ENCODE results near the gene OSBPL2.

GRCh38 chr20:62313460-62314338, 75.4 kb downstream of the OSBPL2 start:
- no peak for TF ChIP-seq CTCF (IDR thresholded peaks at IDR 0.05 in 2 of 3, conservative IDR thresholded peaks at IDR 0.05 in 1 of 3; ENCODE audit: insufficient read depth in 2 of 3, low read depth in 1 of 3, low read length in 3 of 3)
- TF ChIP-seq TBP (optimal IDR thresholded peaks at IDR 0.05; ENCODE audit: low read depth, low read length): no peak
- no peak for TF ChIP-seq ZNF384 (IDR thresholded peaks at IDR 0.05; ENCODE audit: low read depth, low read length)
- TF ChIP-seq CHD2 (IDR thresholded peaks at IDR 0.05; ENCODE audit: low read depth, low read length): no peak
- TF ChIP-seq NR3C1 (CRISPR knock-in tag; IDR thresholded peaks at IDR 0.05): no peak
- TF ChIP-seq SIN3A (IDR thresholded peaks at IDR 0.05; ENCODE audit: borderline replicate concordance in 2 of 2, control insufficient read depth in 1 of 2, low read depth in 2 of 2, low read length in 2 of 2): no peak
- no peak for TF ChIP-seq POLR2A (conservative IDR thresholded peaks at IDR 0.05)
- TF ChIP-seq NELFE (IDR thresholded peaks at IDR 0.05; ENCODE audit: insufficient read depth, insufficient read length): no peak
- no peak for TF ChIP-seq ZC3H11A (IDR thresholded peaks at IDR 0.05; ENCODE audit: low read depth, low read length)
- TF ChIP-seq NFE2 (IDR thresholded peaks at IDR 0.05; ENCODE audit: low read depth): no peak
- no peak for TF ChIP-seq MAZ (CRISPR knock-in tag; conservative IDR thresholded peaks at IDR 0.05 in 1 of 2, IDR thresholded peaks at IDR 0.05 in 1 of 2)
- no peak for TF ChIP-seq HDAC6 (IDR thresholded peaks at IDR 0.05; ENCODE audit: low read depth, low read length)

All from K562 (cell line).